Upper lobe of left lung (tissue), 4 donors: Measurements from ENCODE around the gene CA10.

Experiments
- POLR2A ChIP-seq, 4 donors: fragments of 450-650 bp; IDR thresholded peaks; one replicate each; pipeline ENCODE4 v1.5.1; 2016 to 2017; ENCODE audit warnings: antibody characterized with exemption in 4 of 4, mild to moderate bottlenecking in 2 of 4
- POLR2AphosphoS5 ChIP-seq, 2 donors: sonication (generic); formaldehyde crosslinking; IDR thresholded peaks; one replicate each; pipeline ENCODE4 v1.5.1; 2017; ENCODE audit warnings: antibody characterized with exemption in 2 of 2
- TF ChIP-seq, protein P1 (sequence below), 6 experiments: fragments of 450-650 bp in 4 of 6; fragments of 200-600 bp in 2 of 6; sonication (generic) in 2 of 6; IDR thresholded peaks; one replicate each; pipeline ENCODE4 v1.5.1; 2016 to 2019; ENCODE audit warnings: antibody characterized with exemption in 6 of 6

DNA sequence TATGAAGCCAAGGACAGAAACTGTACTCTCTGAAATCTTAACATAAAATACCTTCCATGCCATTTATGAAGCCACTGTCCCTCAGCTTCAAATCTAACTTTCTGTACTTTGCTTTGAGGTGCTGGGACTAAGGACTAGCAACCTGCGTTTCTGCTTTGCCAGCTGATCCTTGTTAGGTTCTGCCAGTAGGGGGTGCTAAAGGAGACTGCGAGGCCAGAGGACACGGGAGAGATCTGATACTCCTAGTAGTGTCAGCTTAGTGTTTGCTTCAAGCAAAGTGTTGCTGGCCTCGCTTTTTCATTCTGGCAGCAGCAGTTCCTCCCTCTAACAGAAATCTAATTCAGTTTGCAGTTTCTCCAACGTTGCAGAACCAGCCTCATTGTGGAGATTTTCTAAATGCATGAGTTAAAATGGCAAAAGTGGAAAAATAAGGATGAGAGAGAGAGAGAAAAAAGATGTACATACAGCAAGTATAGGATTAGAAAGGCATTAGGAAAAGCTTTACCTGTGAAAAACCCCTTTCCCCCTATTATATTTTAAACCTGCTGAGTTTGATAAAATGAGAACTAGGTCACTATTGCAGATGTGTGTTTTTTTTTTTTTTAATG is 297.5 kb downstream of the CA10 start:
- TF ChIP-seq, protein P1, sequence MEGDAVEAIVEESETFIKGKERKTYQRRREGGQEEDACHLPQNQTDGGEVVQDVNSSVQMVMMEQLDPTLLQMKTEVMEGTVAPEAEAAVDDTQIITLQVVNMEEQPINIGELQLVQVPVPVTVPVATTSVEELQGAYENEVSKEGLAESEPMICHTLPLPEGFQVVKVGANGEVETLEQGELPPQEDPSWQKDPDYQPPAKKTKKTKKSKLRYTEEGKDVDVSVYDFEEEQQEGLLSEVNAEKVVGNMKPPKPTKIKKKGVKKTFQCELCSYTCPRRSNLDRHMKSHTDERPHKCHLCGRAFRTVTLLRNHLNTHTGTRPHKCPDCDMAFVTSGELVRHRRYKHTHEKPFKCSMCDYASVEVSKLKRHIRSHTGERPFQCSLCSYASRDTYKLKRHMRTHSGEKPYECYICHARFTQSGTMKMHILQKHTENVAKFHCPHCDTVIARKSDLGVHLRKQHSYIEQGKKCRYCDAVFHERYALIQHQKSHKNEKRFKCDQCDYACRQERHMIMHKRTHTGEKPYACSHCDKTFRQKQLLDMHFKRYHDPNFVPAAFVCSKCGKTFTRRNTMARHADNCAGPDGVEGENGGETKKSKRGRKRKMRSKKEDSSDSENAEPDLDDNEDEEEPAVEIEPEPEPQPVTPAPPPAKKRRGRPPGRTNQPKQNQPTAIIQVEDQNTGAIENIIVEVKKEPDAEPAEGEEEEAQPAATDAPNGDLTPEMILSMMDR (IDR thresholded peaks at IDR 0.05), result peak in 2 of 6 experiments; percentile 22 to 25
- TF ChIP-seq POLR2A (IDR thresholded peaks at IDR 0.05), result no peak
- no peak for TF ChIP-seq POLR2AphosphoS5 (IDR thresholded peaks at IDR 0.05)
